Kidney epithelial cell (primary cell): Measurements from ENCODE around the gene ZDHHC14. TPM values are rescaled to one million over a fixed set of nuclear protein-coding genes. Genes with fewer than 3 reads are reported as not detected.

Experiments
- DNase-seq: peaks from one replicate; pipeline ENCODE4 v3.0.0-alpha.2; 2010; ENCODE audit warnings: low read depth
- H3K27me3 ChIP-seq: 2 replicates; pipeline ENCODE4 v1.6.0; 2011; ENCODE audit warnings: low read length; ENCODE audit not compliant: control insufficient read depth, insufficient read depth
- H3K36me3 ChIP-seq: 2 replicates; pipeline ENCODE4 v1.5.1; 2011; ENCODE audit warnings: low read length; ENCODE audit not compliant: control insufficient read depth, insufficient read depth
- H3K4me3 ChIP-seq: 2 replicates; pipeline ENCODE4 v1.5.1; 2011; ENCODE audit warnings: low read depth, mild to moderate bottlenecking, control low read depth, low read length
- total RNA-seq: library from RNA; depleted of rRNA; stranded (reverse); fragments of >200 nt; gene quantifications from 2 replicates; pipeline ENCODE4 v1.2.3, GENCODE V29; 2015
- TF ChIP-seq, protein P1 (sequence below): IDR thresholded peaks from 2 replicates; pipeline ENCODE4 v1.5.1; 2011; ENCODE audit warnings: mild to moderate bottlenecking, moderate library complexity, low read length, control low read depth, inconsistent platforms; ENCODE audit not compliant: insufficient read depth, poor library complexity, severe bottlenecking

Gene ZDHHC14
- total RNA-seq, 1 donor from 2014 or later: 9.7 TPM

DNA sequence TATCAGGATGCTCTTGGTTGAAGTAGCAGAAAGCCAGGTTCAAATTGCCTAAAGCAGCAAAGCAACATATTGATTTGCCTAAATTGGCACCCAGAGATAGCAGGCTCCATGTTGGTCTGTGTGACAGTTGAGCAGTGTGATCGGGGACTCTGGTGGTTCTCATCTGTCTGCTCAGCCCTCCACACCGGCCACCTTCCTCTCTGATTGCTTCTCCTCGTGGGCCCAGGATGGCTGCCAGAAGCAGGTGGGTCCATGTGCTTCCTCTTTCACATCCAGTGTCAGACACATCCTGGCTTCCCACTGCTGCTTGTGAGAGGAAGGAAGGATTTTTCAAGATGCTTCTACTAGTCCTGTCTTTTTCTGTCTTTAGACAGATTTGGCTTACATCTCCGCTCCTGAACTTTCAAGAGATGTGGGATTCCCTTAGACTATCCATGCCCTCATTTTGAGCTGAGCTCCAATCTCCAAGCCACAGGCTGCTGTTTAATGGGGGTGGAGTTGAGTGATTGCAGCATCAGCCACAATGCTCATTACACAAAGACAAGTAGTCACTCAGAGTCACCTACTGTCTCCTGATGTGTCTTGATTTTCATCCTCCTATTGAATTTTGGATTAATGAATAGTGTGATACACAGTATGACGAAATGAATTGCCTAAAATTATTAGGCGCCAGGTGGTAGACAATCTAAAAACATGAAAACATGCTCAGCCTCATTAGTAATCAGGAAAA, 122.2 kb downstream of the ZDHHC14 start:
- H3K36me3 ChIP-seq: no peaks in the 10 kb centered on the region
- TF ChIP-seq, protein P1, sequence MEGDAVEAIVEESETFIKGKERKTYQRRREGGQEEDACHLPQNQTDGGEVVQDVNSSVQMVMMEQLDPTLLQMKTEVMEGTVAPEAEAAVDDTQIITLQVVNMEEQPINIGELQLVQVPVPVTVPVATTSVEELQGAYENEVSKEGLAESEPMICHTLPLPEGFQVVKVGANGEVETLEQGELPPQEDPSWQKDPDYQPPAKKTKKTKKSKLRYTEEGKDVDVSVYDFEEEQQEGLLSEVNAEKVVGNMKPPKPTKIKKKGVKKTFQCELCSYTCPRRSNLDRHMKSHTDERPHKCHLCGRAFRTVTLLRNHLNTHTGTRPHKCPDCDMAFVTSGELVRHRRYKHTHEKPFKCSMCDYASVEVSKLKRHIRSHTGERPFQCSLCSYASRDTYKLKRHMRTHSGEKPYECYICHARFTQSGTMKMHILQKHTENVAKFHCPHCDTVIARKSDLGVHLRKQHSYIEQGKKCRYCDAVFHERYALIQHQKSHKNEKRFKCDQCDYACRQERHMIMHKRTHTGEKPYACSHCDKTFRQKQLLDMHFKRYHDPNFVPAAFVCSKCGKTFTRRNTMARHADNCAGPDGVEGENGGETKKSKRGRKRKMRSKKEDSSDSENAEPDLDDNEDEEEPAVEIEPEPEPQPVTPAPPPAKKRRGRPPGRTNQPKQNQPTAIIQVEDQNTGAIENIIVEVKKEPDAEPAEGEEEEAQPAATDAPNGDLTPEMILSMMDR: no peak
- no peaks in the 10 kb centered on the region for H3K27me3 ChIP-seq
- no peak overlapping the region for H3K4me3 ChIP-seq
- no peak for DNase-seq

DNA sequence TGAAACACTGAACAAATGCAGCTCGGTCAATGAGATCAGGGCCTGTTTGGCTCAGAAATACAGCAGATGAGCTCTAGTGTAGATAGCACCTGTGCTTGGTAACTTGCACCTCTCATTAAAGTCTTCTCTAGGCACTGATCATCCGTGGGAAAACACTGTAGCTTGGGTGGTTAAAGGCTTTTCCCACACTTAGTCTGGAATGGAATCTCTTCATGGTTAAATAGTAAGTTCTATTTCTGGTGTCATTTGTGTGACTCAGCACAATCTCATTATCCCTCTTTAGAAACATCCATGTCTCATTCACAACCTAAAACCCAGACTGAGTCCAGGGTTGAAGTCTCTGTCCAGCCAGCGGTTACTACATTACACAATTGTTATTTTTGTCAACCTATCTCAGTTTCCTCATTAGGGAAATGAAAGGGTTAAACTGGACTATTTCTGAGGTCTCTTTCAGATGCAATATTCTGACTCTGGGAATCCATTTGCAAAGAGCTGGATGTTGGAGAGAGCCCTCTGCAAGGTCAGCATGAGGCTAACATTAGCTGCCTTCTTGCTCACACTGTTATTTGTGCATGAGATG, 125.0 kb downstream of the ZDHHC14 start:
- TF ChIP-seq, protein P1: no peak
- Histone ChIP-seq H3K4me3 (no peak overlapping the region), H3K36me3 (no peaks in the 10 kb centered on the region), H3K27me3 (no peaks in the 10 kb centered on the region)
- no peak for DNase-seq

- no peaks in the 10 kb centered on the region for H3K27me3 ChIP-seq
- TF ChIP-seq, protein P1: no peak
- H3K4me3 ChIP-seq: no peak overlapping the region
- H3K36me3 ChIP-seq: no peaks in the 10 kb centered on the region
- DNase-seq: no peak
These were observed 129.6 kb downstream of the ZDHHC14 start for GRCh38 chr6:157510323-157511188.

DNA sequence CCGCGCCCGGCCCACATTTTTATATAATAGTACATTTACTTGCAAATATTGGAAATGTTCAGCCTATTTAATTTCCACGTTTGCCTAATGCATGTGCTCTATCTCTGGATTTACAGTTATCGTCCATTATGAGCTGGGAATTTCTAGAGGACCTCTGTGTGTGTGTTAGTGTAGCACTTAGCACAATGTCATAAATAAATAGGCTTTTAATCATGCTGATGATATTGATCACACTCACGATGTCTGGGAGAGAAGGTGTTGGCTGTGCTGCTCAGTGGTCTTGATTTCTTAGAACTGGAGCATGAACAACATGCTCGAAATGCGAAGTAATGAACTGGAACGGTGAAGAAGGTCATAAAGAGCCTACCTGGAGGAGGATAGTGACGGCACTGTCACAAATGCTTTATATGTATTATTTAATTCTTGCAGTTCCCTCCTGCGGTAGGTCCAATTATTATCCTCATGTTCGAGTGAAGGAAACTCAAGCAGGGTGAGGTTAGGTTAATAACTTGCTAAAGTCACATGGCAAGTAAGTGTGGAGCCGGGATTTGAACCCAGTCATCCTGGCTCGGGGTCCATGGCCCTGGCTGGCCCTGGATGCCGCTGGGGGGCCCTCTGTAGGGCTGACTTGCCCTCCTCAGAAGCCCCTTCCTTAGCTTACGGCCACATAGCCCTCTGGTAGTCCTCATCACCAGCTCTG, 130.8 kb downstream of the ZDHHC14 start:
- Histone ChIP-seq H3K36me3 (no peaks in the 10 kb centered on the region), H3K4me3 (no peak overlapping the region), H3K27me3 (no peaks in the 10 kb centered on the region)
- DNase-seq: no peak
- TF ChIP-seq, protein P1: no peak

GRCh38 chr6:157512382-157512682, 131.3 kb downstream of the ZDHHC14 start:
- H3K36me3 ChIP-seq: no peaks in the 10 kb centered on the region
- H3K27me3 ChIP-seq: no peaks in the 10 kb centered on the region
- no peak overlapping the region for H3K4me3 ChIP-seq
- no peak for DNase-seq
- TF ChIP-seq, protein P1: no peak
